ENCODE measurements around the gene TUBA8.
"Not testable (repeated sequence)": the region's sequence is repeated elsewhere in the genome, so short reads cannot be mapped to it uniquely, and the experiment has no call there.

Gene TUBA8

GRCh38 chr22:18110194-18110953 is at the start of gene TUBA8:
TUBA8 (plus strand) TSS chr22:18110809; CDS start chr22:18110866, 57 bp downstream.
- no peak for DNase-seq

GRCh38 chr22:18062421-18062820 is 48.2 kb upstream of the TUBA8 start:
- no peak for DNase-seq

- DNase-seq, result no peak
These were observed 47.3 kb upstream of the TUBA8 start for GRCh38 chr22:18063306-18063705.

DNA sequence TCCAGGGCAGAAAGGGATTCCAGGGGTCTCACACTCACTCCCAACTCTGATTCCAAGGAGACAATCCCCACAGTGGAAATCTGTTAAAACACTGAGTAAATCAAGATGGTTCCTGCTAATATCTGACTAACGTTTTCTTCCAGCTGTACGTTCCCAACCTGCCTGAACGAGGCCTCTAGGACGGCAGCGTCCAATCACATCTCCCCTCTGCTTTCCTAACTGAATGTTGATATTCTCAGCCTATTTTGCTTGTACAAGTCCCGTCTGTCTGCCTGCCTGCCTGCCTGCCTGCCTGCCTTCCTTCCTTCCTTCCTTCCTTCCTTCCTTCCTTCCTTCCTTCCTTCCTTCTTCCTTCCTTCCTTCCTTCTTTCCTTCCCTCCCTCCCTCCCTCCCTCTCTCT is 46.9 kb upstream of the TUBA8 start:
- DNase-seq, result not testable (repeated sequence)

DNA sequence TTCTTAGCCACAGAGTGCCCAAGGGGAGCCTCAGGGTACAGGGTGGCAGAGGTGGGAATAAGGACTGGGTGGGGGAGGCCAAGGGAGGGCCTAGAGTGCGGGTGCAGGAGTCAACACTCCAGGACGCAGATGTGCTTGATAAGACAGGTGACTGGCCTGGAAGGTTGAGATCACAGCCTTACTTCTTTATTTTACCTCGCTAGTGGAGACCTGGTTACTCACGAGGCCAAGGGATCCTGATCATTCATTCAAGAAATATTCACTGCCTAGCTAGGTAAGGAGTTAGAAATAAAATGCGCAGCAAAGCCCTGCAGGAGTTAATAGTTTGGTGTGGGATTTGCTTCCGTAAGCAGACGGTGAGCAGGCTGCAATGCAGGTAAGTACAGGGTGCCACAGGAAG is 46.0 kb upstream of the TUBA8 start:
- DNase-seq, result no peak

- no peak for DNase-seq
These were observed 45.4 kb upstream of the TUBA8 start for GRCh38 chr22:18065256-18065655.

GRCh38 chr22:18066181-18066859 is 44.3 kb upstream of the TUBA8 start:
- DNase-seq, result no peak

DNA sequence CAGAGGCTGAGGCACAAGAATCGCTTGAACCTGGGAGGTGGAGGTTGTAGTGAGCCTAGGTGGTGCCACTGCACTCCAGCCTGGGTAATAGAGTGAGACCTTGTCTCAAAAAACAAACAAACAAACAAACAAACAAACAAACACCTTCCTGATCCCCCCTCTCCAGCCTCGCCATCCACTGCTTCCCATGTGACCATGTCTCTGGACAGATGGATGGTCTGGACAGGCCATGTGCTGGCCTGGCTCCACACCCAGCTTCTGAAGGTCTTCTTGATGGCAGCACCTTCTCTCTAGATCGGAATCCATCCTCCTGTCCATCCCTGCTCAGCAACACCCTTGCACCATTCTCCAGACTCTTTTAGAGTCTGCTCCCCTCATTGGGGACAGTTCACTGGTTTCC is 43.5 kb upstream of the TUBA8 start:
- DNase-seq, result no peak

- no peak for DNase-seq
These were observed 42.9 kb upstream of the TUBA8 start for GRCh38 chr22:18067548-18068341.

GRCh38 chr22:18068381-18068988 is 42.1 kb upstream of the TUBA8 start:
- DNase-seq, result no peak

DNA sequence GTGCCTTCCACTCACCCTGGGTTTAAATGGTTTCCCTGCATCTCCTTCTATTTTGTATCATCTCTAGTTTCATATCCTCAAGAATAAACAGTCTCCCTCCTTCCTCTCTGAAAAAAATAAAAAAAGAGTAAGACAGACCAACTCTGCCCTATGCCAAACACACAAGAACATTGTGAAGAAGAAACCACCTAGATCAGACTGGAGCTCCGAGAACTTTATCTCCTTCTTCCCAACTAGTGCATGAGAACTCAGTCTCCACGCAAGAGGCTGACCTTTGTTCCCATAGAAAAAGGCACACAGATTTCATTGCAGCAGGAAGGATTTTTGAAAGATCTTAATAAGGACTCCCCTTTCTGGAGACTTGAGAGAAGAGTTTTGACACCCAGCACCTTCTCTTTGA is 41.6 kb upstream of the TUBA8 start:
- no peak for DNase-seq

GRCh38 chr22:18070041-18070440 is 40.6 kb upstream of the TUBA8 start:
- DNase-seq, result no peak

GRCh38 chr22:18070556-18071306 is 39.9 kb upstream of the TUBA8 start:
- no peak for DNase-seq

GRCh38 chr22:18071307-18071967 is 39.2 kb upstream of the TUBA8 start:
- not testable (repeated sequence) for DNase-seq

DNA sequence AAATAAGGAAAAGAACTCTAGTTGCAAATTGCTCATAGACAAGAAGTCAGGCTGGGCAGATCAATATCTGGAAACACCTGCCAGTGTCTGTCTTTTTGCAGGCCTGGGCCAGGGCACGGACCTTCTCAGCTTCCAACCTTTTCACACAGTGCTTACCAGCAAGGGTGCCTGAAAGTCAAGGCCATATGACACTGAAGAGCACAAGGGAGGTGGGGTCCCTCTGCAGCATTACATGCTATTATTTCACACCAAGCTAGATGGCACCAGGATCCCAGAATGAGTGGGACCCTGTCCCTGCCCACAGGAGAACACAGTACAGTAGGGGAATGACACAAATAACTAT is 38.7 kb upstream of the TUBA8 start:
- DNase-seq, result no peak

DNA sequence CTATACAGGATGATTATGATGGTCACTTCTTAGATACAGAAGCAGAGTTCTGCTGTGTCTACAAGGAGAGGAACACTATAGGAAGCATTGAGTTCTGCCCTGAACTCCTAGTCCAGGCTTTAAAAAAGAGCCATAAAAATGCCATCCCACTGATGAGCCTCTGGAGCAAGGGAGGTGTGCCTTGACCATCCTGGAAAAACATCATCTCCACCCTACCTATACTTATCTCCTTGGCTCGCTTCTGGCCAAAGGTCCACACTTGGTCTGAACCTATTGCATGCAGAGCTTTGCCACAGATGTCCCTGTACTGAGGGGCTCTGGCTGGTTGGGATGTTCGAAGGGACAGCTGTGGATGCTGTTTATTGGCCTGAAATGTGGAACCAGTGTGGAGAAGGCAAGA is 37.1 kb upstream of the TUBA8 start:
- DNase-seq, result no peak

GRCh38 chr22:18073927-18074326 is 36.7 kb upstream of the TUBA8 start:
- not testable (repeated sequence) for DNase-seq

DNA sequence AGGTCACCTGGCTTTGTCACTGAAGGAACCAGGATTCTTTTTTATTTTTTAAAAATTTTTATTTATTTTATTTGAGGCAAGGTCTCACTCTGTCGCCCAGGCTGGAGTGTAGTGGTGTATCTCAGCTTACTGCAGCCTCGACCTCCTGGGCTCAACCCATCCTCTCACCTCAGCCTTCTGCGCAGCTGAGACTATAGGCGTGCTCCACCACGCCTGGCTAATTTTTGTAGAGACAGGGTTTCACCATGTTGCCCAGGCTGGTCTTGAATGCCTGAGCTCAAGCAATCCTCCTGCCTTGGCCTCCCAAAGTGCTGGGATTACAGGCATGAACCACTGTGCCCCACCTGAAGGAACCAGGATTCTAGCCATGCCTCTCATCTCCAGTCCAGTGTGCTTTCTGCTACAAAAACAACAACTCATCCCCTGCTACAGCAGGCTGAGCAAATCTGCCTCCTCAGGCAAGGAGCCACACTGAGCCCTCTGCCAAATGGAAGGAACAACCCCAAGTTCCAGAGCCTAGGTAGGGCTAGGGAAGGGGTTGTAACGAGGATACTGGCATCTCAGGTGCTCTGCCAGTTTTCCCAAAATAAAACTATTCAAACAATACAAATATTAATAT is 35.4 kb upstream of the TUBA8 start:
- DNase-seq, result no peak

GRCh38 chr22:18075720-18076497 is 34.7 kb upstream of the TUBA8 start:
- DNase-seq, result peak; percentile 84

- DNase-seq, result no peak
These were observed 33.4 kb upstream of the TUBA8 start for GRCh38 chr22:18077087-18077638.
